IMR-90 (cell line): Measurements from ENCODE around the gene EHBP1. TPM values are rescaled to one million over a fixed set of nuclear protein-coding genes. Genes with fewer than 3 reads are reported as not detected.

ENCODE experiments used
- ATAC-seq: fragments of 200-7000 bp; cut with Tn5 transposase; 2 replicates; pipeline ENCODE4 v1.9.1; 2020; ENCODE audit warnings: low read depth, mild to moderate bottlenecking, moderate library complexity
- BruUV-seq: library from RNA; stranded (reverse); fragments of 400-500 nt; replicated peaks from 2 replicates; lab custom pipeline; 2021; lab: Mats Ljungman, UMichigan
- CTCF ChIA-PET: fragments of 300-600 bp; formaldehyde crosslinking; extraction: SDS; loops from one replicate; lab custom pipeline; 2021; ENCODE audit warnings: antibody characterized with exemption; lab: Yijun Ruan, JAX
- POLR2A ChIA-PET: fragments of 300-600 bp; sonication (Branson Sonifier 250); formaldehyde crosslinking; loops from one replicate; lab custom pipeline; 2022; ENCODE audit warnings: antibody characterized with exemption; ENCODE audit not compliant: unreplicated experiment; lab: Charles Lee
- DNase-seq: peaks from one replicate; pipeline ENCODE4 v3.0.0; 2013
- H2AFZ ChIP-seq: replicated peaks from 2 replicates; pipeline ENCODE3; 2013; ENCODE audit warnings: low read length, mild to moderate bottlenecking; ENCODE audit not compliant: poor library complexity
- H2AK5ac ChIP-seq: 2 replicates; pipeline ENCODE4 v1.6.1; 2013; ENCODE audit warnings: low read depth, low read length, inconsistent platforms
- H2AK9ac ChIP-seq: replicated peaks from 2 replicates; pipeline ENCODE3; 2013; ENCODE audit warnings: mild to moderate bottlenecking, low read depth, low read length, moderate library complexity; ENCODE audit not compliant: poor library complexity
- H2BK120ac ChIP-seq: 2 replicates; pipeline ENCODE4 v1.6.1; 2013; ENCODE audit warnings: low read depth, low read length, inconsistent platforms
- H2BK15ac ChIP-seq: 3 replicates; pipeline ENCODE4 v1.6.1; 2013; ENCODE audit warnings: low read depth, low read length, inconsistent platforms
- H2BK20ac ChIP-seq: 2 replicates; pipeline ENCODE4 v1.6.1; 2013; ENCODE audit warnings: low read depth, mild to moderate bottlenecking, inconsistent platforms, low read length, moderate library complexity
- H2BK5ac ChIP-seq: 2 replicates; pipeline ENCODE4 v1.6.1; 2013; ENCODE audit warnings: mild to moderate bottlenecking, low read depth, low read length, inconsistent platforms; ENCODE audit not compliant: poor library complexity, severe bottlenecking
- H3K14ac ChIP-seq: replicated peaks from 2 replicates; pipeline ENCODE4 v1.6.1; 2013; ENCODE audit warnings: low read depth, low read length, inconsistent platforms
- H3K18ac ChIP-seq: 2 replicates; pipeline ENCODE4 v1.6.1; 2013; ENCODE audit warnings: low read depth, low read length, control low read depth
- H3K23ac ChIP-seq: 2 replicates; pipeline ENCODE4 v1.6.1; 2013; ENCODE audit warnings: low read depth, low read length, inconsistent platforms
- H3K27ac ChIP-seq: 2 replicates; pipeline ENCODE4 v1.5.1; 2013; ENCODE audit warnings: mild to moderate bottlenecking, control low read depth, low read length; ENCODE audit not compliant: insufficient read depth
- H3K27me3 ChIP-seq: 2 replicates; pipeline ENCODE4 v1.6.1; 2013; ENCODE audit warnings: low read length; ENCODE audit not compliant: control insufficient read depth, insufficient read depth
- H3K36me3 ChIP-seq: 2 replicates; pipeline ENCODE4 v1.6.1; 2013; ENCODE audit warnings: low read length, mixed read lengths; ENCODE audit not compliant: control insufficient read depth, insufficient read depth
- H3K4ac ChIP-seq: 2 replicates; pipeline ENCODE4 v1.6.1; 2013; ENCODE audit warnings: low read depth, low read length, inconsistent platforms
- H3K4me1 ChIP-seq: 2 replicates; pipeline ENCODE4 v1.6.1; 2013; ENCODE audit warnings: low read length, mixed read lengths; ENCODE audit not compliant: control insufficient read depth, insufficient read depth
- H3K4me2 ChIP-seq: 2 replicates; pipeline ENCODE4 v1.6.1; 2013; ENCODE audit warnings: low read depth, mild to moderate bottlenecking, control low read depth, low read length, moderate library complexity
- H3K4me3 ChIP-seq: 2 replicates; pipeline ENCODE4 v1.5.1; 2013; ENCODE audit warnings: low read depth, mild to moderate bottlenecking, control low read depth, low read length, moderate library complexity; ENCODE audit not compliant: insufficient read depth
- H3K56ac ChIP-seq: 2 replicates; pipeline ENCODE4 v1.6.1; 2013; ENCODE audit warnings: low read length, inconsistent platforms; ENCODE audit not compliant: insufficient read depth; ENCODE audit errors: extremely low read depth
- H3K79me1 ChIP-seq, 2 experiments: 2 replicates each; pipeline ENCODE4 v1.6.1; 2013; ENCODE audit warnings: low read length in 2 of 2, inconsistent platforms in 1 of 2, low read depth in 1 of 2
- H3K9ac ChIP-seq: 2 replicates; pipeline ENCODE4 v1.6.1; 2013; ENCODE audit warnings: low read depth, low read length, control low read depth
- H3K9me1 ChIP-seq: 2 replicates; pipeline ENCODE4 v1.6.1; 2013; ENCODE audit warnings: low read length, inconsistent platforms; ENCODE audit not compliant: insufficient read depth
- H3K9me3 ChIP-seq: 2 replicates; pipeline ENCODE4 v1.6.1; 2013; ENCODE audit warnings: low read length; ENCODE audit not compliant: control insufficient read depth, insufficient read depth
- H4K20me1 ChIP-seq: 2 replicates; pipeline ENCODE4 v1.6.1; 2013; ENCODE audit warnings: low read length, inconsistent platforms; ENCODE audit not compliant: insufficient read depth
- H4K5ac ChIP-seq: 2 replicates; pipeline ENCODE4 v1.6.1; 2013; ENCODE audit warnings: mild to moderate bottlenecking, low read depth, low read length, control low read depth
- H4K8ac ChIP-seq, 2 experiments: 2 replicates each; pipeline ENCODE4 v1.6.1; 2013; ENCODE audit warnings: low read depth in 2 of 2, low read length in 2 of 2, control low read depth in 1 of 2, inconsistent platforms in 1 of 2
- H4K91ac ChIP-seq: 2 replicates; pipeline ENCODE4 v1.6.1; 2013; ENCODE audit warnings: low read depth, low read length, inconsistent platforms; ENCODE audit not compliant: insufficient read depth
- BHLHE40 ChIP-seq: fragments of 150-350 bp; IDR thresholded peaks from 2 replicates; pipeline ENCODE4 v1.6.1; 2016; ENCODE audit warnings: mild to moderate bottlenecking, low read depth, low read length
- CEBPB ChIP-seq: IDR thresholded peaks from 2 replicates; pipeline ENCODE4 v1.6.1; 2012; ENCODE audit warnings: low read depth, low read length, improper control_type of control experiment
- CHD1 ChIP-seq: IDR thresholded peaks from 2 replicates; pipeline ENCODE4 v1.6.1; 2012; ENCODE audit warnings: low read depth, low read length, improper control_type of control experiment
- FOS ChIP-seq: fragments of 150-350 bp; IDR thresholded peaks from 2 replicates; pipeline ENCODE4 v1.6.1; 2016; ENCODE audit warnings: low read depth, low read length
- MAFK ChIP-seq: IDR thresholded peaks from 2 replicates; pipeline ENCODE4 v1.6.1; 2012; ENCODE audit warnings: low read depth, low read length, improper control_type of control experiment
- MAZ ChIP-seq: IDR thresholded peaks from 2 replicates; pipeline ENCODE4 v1.6.1; 2012; ENCODE audit warnings: low read depth, mild to moderate bottlenecking, low read length, improper control_type of control experiment, moderate library complexity, borderline replicate concordance
- MXI1 ChIP-seq: IDR thresholded peaks from 2 replicates; pipeline ENCODE4 v1.6.1; 2012; ENCODE audit warnings: low read depth, mild to moderate bottlenecking, low read length, moderate library complexity, borderline replicate concordance
- NFE2L2 ChIP-seq: fragments of 150-350 bp; IDR thresholded peaks from 2 replicates; pipeline ENCODE4 v1.6.1; 2016; ENCODE audit warnings: low read depth, mild to moderate bottlenecking, low read length
- POLR2A ChIP-seq: IDR thresholded peaks from 2 replicates; pipeline ENCODE4 v1.6.1; 2012; ENCODE audit warnings: mild to moderate bottlenecking, low read depth, low read length
- RAD21 ChIP-seq: IDR thresholded peaks from 2 replicates; pipeline ENCODE4 v1.6.1; 2012; ENCODE audit warnings: low read length, improper control_type of control experiment
- RCOR1 ChIP-seq: IDR thresholded peaks from 2 replicates; pipeline ENCODE4 v1.6.1; 2012; ENCODE audit warnings: mild to moderate bottlenecking, low read length, improper control_type of control experiment; ENCODE audit not compliant: insufficient replicate concordance
- RFX5 ChIP-seq: IDR thresholded peaks from 2 replicates; pipeline ENCODE4 v1.8.0; 2012; ENCODE audit warnings: low read depth, mild to moderate bottlenecking, low read length, moderate library complexity
- SMC3 ChIP-seq: fragments of 150-350 bp; IDR thresholded peaks from 2 replicates; pipeline ENCODE4 v1.6.1; 2016; ENCODE audit warnings: low read depth, mild to moderate bottlenecking, antibody characterized with exemption, low read length, moderate library complexity
- WGBS, 2 experiments: methylation state at CpG; one replicate each; pipeline versions ENCODE4 v1.1.5 to v1.1.7; 2013; ENCODE audit warnings: missing lambda C conversion rate in 2 of 2; ENCODE audit not compliant: insufficient read length in 1 of 2; ENCODE audit errors: extremely low coverage in 2 of 2; 5-methylcytosine and 5-hydroxymethylcytosine counted together
- dilution Hi-C: fragments of 300-500 bp; cut with HindIII; formaldehyde crosslinking; loops from one replicate; pipeline ENCODE4 v1.14.3; 2018; ENCODE audit warnings: low sequenced_read_pairs; ENCODE audit not compliant: unreplicated experiment
- in situ Hi-C: fragments of 300-500 bp; cut with MboI; formaldehyde crosslinking; loops from 3 replicates; pipeline ENCODE4 v1.14.3; 2019; ENCODE audit warnings: low sequenced_read_pairs, inconsistent platforms, mixed read lengths
- intact Hi-C: fragments of 100-400 bp; cut with micrococcal nuclease; formaldehyde crosslinking; loops from 2 replicates; pipeline ENCODE4 v1.10.0; 2022
- polyA plus RNA-seq, 3 experiments: library from polyadenylated mRNA; depleted of rRNA; stranded (reverse); fragments of >200 nt; gene quantifications; 2 replicates each; pipeline ENCODE4 v1.2.3, GENCODE V29; 2012; ENCODE audit warnings: low replicate concordance in 1 of 3
- total RNA-seq: library from RNA; depleted of rRNA; stranded (reverse); fragments of >200 nt; gene quantifications from 2 replicates; pipeline ENCODE4 v1.2.3, GENCODE V29; 2012
- TF ChIP-seq, protein P1 (sequence below): fragments of 150-350 bp; IDR thresholded peaks from 2 replicates; pipeline ENCODE4 v1.6.1; 2017; ENCODE audit warnings: mild to moderate bottlenecking, antibody characterized with exemption, low read length, low read depth
- TF ChIP-seq, protein P2 (sequence below): fragments of 150-350 bp; IDR thresholded peaks from 2 replicates; pipeline ENCODE4 v1.6.1; 2016; ENCODE audit warnings: low read depth, mild to moderate bottlenecking, low read length, moderate library complexity, borderline replicate concordance
- TF ChIP-seq, protein P3 (sequence below): conservative IDR thresholded peaks from 2 replicates; pipeline ENCODE4 v1.5.1; 2012; ENCODE audit warnings: mild to moderate bottlenecking, low read depth, low read length, improper control_type of control experiment

The EHBP1 gene
- total and polyA plus RNA-seq, 2 of the 4 experiments (the other 2 are of a cell fraction): 28.3 to 44.4 TPM

DNA sequence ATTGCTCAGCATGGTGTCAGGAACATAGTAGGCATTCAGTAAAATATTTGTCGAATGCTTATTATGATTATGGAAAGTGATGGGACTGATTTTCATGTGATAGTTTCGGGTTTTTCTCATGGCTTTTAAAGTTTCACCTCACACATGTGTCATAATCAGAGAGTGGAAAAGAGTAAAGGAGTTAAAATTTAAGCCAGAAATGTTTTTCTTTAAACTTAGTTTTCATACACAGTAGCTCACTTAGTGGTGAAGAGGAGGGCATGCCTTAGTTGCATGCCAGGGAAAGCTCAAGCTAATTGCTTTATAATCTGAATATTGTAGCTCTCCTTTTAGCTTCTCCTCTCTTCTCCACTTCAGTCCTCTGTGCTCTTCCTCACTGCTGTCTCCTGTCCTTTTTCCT, 38.0 kb downstream of the EHBP1 start:
- in situ Hi-C loops (no loop called here), intact Hi-C loops (no loop called here), dilution Hi-C loops (no loop called here)
- no peaks in the 10 kb centered on the region for H3K9me3 ChIP-seq
- H3K9ac ChIP-seq: no peak overlapping the region
- no peak overlapping the region for H2AFZ ChIP-seq
- H4K5ac ChIP-seq: no peak overlapping the region
- TF ChIP-seq CEBPB (no peak), FOS (no peak), SMC3 (no peak), MXI1 (no peak), MAZ (no peak), RCOR1 (no peak), RAD21 (no peak), NFE2L2 (no peak), RFX5 (no peak), POLR2A (no peak), CHD1 (no peak), BHLHE40 (no peak), MAFK (no peak)
- TF ChIP-seq, protein P1, sequence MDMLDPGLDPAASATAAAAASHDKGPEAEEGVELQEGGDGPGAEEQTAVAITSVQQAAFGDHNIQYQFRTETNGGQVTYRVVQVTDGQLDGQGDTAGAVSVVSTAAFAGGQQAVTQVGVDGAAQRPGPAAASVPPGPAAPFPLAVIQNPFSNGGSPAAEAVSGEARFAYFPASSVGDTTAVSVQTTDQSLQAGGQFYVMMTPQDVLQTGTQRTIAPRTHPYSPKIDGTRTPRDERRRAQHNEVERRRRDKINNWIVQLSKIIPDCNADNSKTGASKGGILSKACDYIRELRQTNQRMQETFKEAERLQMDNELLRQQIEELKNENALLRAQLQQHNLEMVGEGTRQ: no peak
- TF ChIP-seq, protein P2, sequence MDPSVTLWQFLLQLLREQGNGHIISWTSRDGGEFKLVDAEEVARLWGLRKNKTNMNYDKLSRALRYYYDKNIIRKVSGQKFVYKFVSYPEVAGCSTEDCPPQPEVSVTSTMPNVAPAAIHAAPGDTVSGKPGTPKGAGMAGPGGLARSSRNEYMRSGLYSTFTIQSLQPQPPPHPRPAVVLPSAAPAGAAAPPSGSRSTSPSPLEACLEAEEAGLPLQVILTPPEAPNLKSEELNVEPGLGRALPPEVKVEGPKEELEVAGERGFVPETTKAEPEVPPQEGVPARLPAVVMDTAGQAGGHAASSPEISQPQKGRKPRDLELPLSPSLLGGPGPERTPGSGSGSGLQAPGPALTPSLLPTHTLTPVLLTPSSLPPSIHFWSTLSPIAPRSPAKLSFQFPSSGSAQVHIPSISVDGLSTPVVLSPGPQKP: no peak
- TF ChIP-seq, protein P3, sequence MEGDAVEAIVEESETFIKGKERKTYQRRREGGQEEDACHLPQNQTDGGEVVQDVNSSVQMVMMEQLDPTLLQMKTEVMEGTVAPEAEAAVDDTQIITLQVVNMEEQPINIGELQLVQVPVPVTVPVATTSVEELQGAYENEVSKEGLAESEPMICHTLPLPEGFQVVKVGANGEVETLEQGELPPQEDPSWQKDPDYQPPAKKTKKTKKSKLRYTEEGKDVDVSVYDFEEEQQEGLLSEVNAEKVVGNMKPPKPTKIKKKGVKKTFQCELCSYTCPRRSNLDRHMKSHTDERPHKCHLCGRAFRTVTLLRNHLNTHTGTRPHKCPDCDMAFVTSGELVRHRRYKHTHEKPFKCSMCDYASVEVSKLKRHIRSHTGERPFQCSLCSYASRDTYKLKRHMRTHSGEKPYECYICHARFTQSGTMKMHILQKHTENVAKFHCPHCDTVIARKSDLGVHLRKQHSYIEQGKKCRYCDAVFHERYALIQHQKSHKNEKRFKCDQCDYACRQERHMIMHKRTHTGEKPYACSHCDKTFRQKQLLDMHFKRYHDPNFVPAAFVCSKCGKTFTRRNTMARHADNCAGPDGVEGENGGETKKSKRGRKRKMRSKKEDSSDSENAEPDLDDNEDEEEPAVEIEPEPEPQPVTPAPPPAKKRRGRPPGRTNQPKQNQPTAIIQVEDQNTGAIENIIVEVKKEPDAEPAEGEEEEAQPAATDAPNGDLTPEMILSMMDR: no peak
- H3K27me3 ChIP-seq: no peaks in the 10 kb centered on the region
- DNase-seq (no peak), ATAC-seq (no peak)
- H3K79me1 ChIP-seq: peaks cover 38 to 52% of the 10 kb centered on the region in 2 experiments
- no peak overlapping the region for H2BK5ac ChIP-seq
- H3K23ac ChIP-seq: no peak overlapping the region
- no peak overlapping the region for H2BK15ac ChIP-seq
- no CpG with 5 or more reads among the region's 2 CpGs for WGBS, 2 experiments
- H2BK20ac ChIP-seq: no peak overlapping the region
- H3K14ac ChIP-seq: no peak overlapping the region
- no TSS peak for BruUV-seq
- no peak overlapping the region for H2AK5ac ChIP-seq
- ChIA-PET CTCF (interaction anchor here (0.6 kb wide), 1 partner anchor 10 kb away, joined by 4 read pairs; no protein-coding TSS in a partner anchor), POLR2A (no interaction called here)
- no peak overlapping the region for H4K91ac ChIP-seq
- H3K4me2 ChIP-seq: no peak overlapping the region
- no peaks in the 10 kb centered on the region; the same call in none of the 2 replicates for H3K4me1 ChIP-seq
- H3K4ac ChIP-seq: no peak overlapping the region
- H4K8ac ChIP-seq: no peak overlapping the region
- H3K4me3 ChIP-seq: no peak overlapping the region
- H3K18ac ChIP-seq: no peak overlapping the region
- no peak overlapping the region for H2BK120ac ChIP-seq
- peaks cover 24% of the 10 kb centered on the region; the same call in 1 of the 2 replicates for H4K20me1 ChIP-seq
- H3K9me1 ChIP-seq: no peaks in the 10 kb centered on the region
- H2AK9ac ChIP-seq: no peak overlapping the region
- H3K56ac ChIP-seq: no peak overlapping the region
- H3K27ac ChIP-seq: no peak overlapping the region
- H3K36me3 ChIP-seq: no peaks in the 10 kb centered on the region
